Neural cell (in vitro differentiated cells): Measurements from ENCODE around the gene KRT83. TPM values are rescaled to one million over a fixed set of nuclear protein-coding genes. Genes with fewer than 3 reads are reported as not detected.
"Not testable (repeated sequence)": the region's sequence is repeated elsewhere in the genome, so short reads cannot be mapped to it uniquely, and the experiment has no call there.

Experiments
- H2AFZ ChIP-seq: fragments of 200-600, 300-800 bp; sonication (generic), shearing (Covaris generic); 2 replicates; pipeline ENCODE4 v1.6.0; 2014; ENCODE audit warnings: low read depth, mild to moderate bottlenecking, antibody characterized with exemption, low read length, moderate library complexity
- H3F3A ChIP-seq: fragments of 200-600 bp; shearing (Covaris generic); 2 replicates; pipeline ENCODE4 v1.6.1; 2016; ENCODE audit warnings: mild to moderate bottlenecking, moderate library complexity, mixed read lengths, antibody characterized with exemption, low read length; ENCODE audit not compliant: insufficient read depth, poor library complexity, severe bottlenecking
- H3K27ac ChIP-seq: fragments of 200-600, 300-800 bp; sonication (generic), shearing (Covaris generic); 2 replicates; pipeline ENCODE4 v1.5.1; 2014; ENCODE audit warnings: mild to moderate bottlenecking, low read length, moderate library complexity
- H3K27me3 ChIP-seq: fragments of 300-800, 200-600 bp; sonication (generic), shearing (Covaris generic); 2 replicates; pipeline ENCODE4 v1.6.0; 2014; ENCODE audit warnings: mild to moderate bottlenecking, low read depth, low read length, moderate library complexity; ENCODE audit not compliant: insufficient read depth
- H3K36me3 ChIP-seq: fragments of 300-800, 200-600 bp; sonication (generic), shearing (Covaris generic); 2 replicates; pipeline ENCODE4 v1.5.1; 2014; ENCODE audit warnings: mild to moderate bottlenecking, antibody characterized with exemption, low read length, moderate library complexity; ENCODE audit not compliant: insufficient read depth
- H3K4me2 ChIP-seq: fragments of 300-800, 200-600 bp; sonication (generic), shearing (Covaris generic); 2 replicates; pipeline ENCODE4 v1.6.0; 2014; ENCODE audit warnings: mild to moderate bottlenecking, low read length
- H3K4me3 ChIP-seq: fragments of 300-800, 200-600 bp; sonication (generic), shearing (Covaris generic); 2 replicates; pipeline ENCODE4 v1.5.1; 2014; ENCODE audit warnings: mild to moderate bottlenecking, low read length, moderate library complexity
- H3K79me2 ChIP-seq: fragments of 200-600 bp; shearing (Covaris generic); replicated peaks from 2 replicates; pipeline ENCODE4 v1.6.0; 2014; ENCODE audit warnings: mild to moderate bottlenecking, low read length, moderate library complexity; ENCODE audit not compliant: insufficient read depth
- H3K9ac ChIP-seq: fragments of 300-800, 200-600 bp; sonication (generic), shearing (Covaris generic); 2 replicates; pipeline ENCODE4 v1.6.1; 2016; ENCODE audit warnings: mild to moderate bottlenecking, low read length, mixed read lengths
- H3K9me2 ChIP-seq: fragments of 200-600 bp; shearing (Covaris generic); 2 replicates; pipeline ENCODE4 v1.6.1; 2016; ENCODE audit warnings: mild to moderate bottlenecking, low read length, mixed read lengths; ENCODE audit not compliant: insufficient read depth
- H3K9me3 ChIP-seq: fragments of 200-600, 300-800 bp; sonication (generic), shearing (Covaris generic); 2 replicates; pipeline ENCODE4 v1.6.1; 2016; ENCODE audit warnings: mild to moderate bottlenecking, mixed run types, low read length, moderate library complexity, mixed read lengths
- H4K20me1 ChIP-seq: fragments of 200-600 bp; shearing (Covaris generic); 2 replicates; pipeline ENCODE4 v1.6.1; 2016; ENCODE audit warnings: mild to moderate bottlenecking, mixed run types; ENCODE audit not compliant: insufficient read depth
- CTCF ChIP-seq: fragments of 450-650 bp; IDR thresholded peaks from 2 replicates; pipeline ENCODE4 v1.5.1; 2014; ENCODE audit warnings: antibody characterized with exemption, mild to moderate bottlenecking, moderate library complexity; ENCODE audit not compliant: poor library complexity, severe bottlenecking
- EP300 ChIP-seq: fragments of 450-650 bp; conservative IDR thresholded peaks from 2 replicates; pipeline ENCODE4 v1.6.1; 2014; ENCODE audit warnings: antibody characterized with exemption, mild to moderate bottlenecking, moderate library complexity; ENCODE audit not compliant: poor library complexity, severe bottlenecking
- EZH2 ChIP-seq: fragments of 200-600, 300-800 bp; shearing (Covaris generic), sonication (generic); IDR thresholded peaks from 2 replicates; pipeline ENCODE4 v1.6.1; 2014; ENCODE audit warnings: antibody characterized with exemption, low read length, borderline replicate concordance, mild to moderate bottlenecking; ENCODE audit not compliant: insufficient read depth, poor library complexity, severe bottlenecking
- MXI1 ChIP-seq: fragments of 450-650 bp; conservative IDR thresholded peaks from 2 replicates; pipeline ENCODE4 v1.6.1; 2014; ENCODE audit warnings: antibody characterized with exemption, mild to moderate bottlenecking; ENCODE audit not compliant: poor library complexity, severe bottlenecking
- POLR2AphosphoS5 ChIP-seq: IDR thresholded peaks from 2 replicates; pipeline ENCODE4 v1.6.1; 2012
- RAD21 ChIP-seq: fragments of 450-650 bp; conservative IDR thresholded peaks from 2 replicates; pipeline ENCODE4 v1.6.1; 2014; ENCODE audit warnings: antibody characterized with exemption, mild to moderate bottlenecking, moderate library complexity
- REST ChIP-seq: IDR thresholded peaks from 2 replicates; pipeline ENCODE4 v1.6.1; 2012; ENCODE audit warnings: borderline replicate concordance
- SMC3 ChIP-seq: fragments of 450-650 bp; conservative IDR thresholded peaks from 2 replicates; pipeline ENCODE4 v1.6.1; 2014; ENCODE audit warnings: antibody characterized with exemption, mild to moderate bottlenecking, moderate library complexity; ENCODE audit not compliant: poor library complexity
- TAF1 ChIP-seq: IDR thresholded peaks from 2 replicates; pipeline ENCODE4 v1.6.1; 2012; ENCODE audit warnings: low read depth
- polyA plus RNA-seq: library from polyadenylated mRNA; depleted of rRNA; stranded (reverse); fragments of >200 nt; gene quantifications from 2 replicates; pipeline ENCODE4 v1.2.3, GENCODE V29; 2014

KRT83 gene
- polyA plus RNA-seq, 1 donor from 2014 or later = not detected

GRCh38 chr12:52316290-52316689 is 4.9 kb downstream of the KRT83 start:
- Histone ChIP-seq H2AFZ (no peak overlapping the region), H3K9me2 (no peaks in the 10 kb centered on the region), H3K4me3 (no peak overlapping the region), H4K20me1 (no peaks in the 10 kb centered on the region), H3K9me3 (no peaks in the 10 kb centered on the region), H3K36me3 (no peaks in the 10 kb centered on the region), H3K4me2 (no peak overlapping the region), H3K79me2 (no peaks in the 10 kb centered on the region), H3F3A (no peaks in the 10 kb centered on the region), H3K9ac (no peak overlapping the region), H3K27me3 (no peaks in the 10 kb centered on the region), H3K27ac (no peak overlapping the region)
- TF ChIP-seq RAD21 = no peak
- TF ChIP-seq MXI1 = no peak
- no peak for TF ChIP-seq CTCF
- no peak for TF ChIP-seq REST
- no peak for TF ChIP-seq SMC3
- TF ChIP-seq POLR2AphosphoS5 = no peak
- TF ChIP-seq TAF1 = no peak
- TF ChIP-seq EP300 = no peak
- TF ChIP-seq EZH2 = no peak

- H3K9ac ChIP-seq, H3K4me2 ChIP-seq, H3K27me3 ChIP-seq, H3K36me3 ChIP-seq, H2AFZ ChIP-seq, H3K27ac ChIP-seq, H3F3A ChIP-seq, H3K9me2 ChIP-seq, H4K20me1 ChIP-seq, H3K9me3 ChIP-seq, H3K4me3 ChIP-seq, H3K79me2 ChIP-seq: not testable (repeated sequence)
Observed at GRCh38 chr12:52315721-52316120, 5.5 kb downstream of the KRT83 start.

GRCh38 chr12:52314511-52314910 is 6.7 kb downstream of the KRT83 start:
- H3K4me3 ChIP-seq = no peak overlapping the region

More at GRCh38 chr12:52314511-52314910, 6.7 kb downstream of the KRT83 start:
- Histone ChIP-seq H3F3A (no peaks in the 10 kb centered on the region), H3K9me3 (no peaks in the 10 kb centered on the region), H3K9me2 (no peaks in the 10 kb centered on the region), H3K9ac (no peak overlapping the region), H2AFZ (no peak overlapping the region), H3K4me2 (no peak overlapping the region), H3K79me2 (no peaks in the 10 kb centered on the region), H3K27me3 (peaks cover 8% of the 10 kb centered on the region), H3K36me3 (no peaks in the 10 kb centered on the region), H3K27ac (no peak overlapping the region), H4K20me1 (no peaks in the 10 kb centered on the region)
- TF ChIP-seq EZH2 = no peak
- no peak for TF ChIP-seq CTCF
- no peak for TF ChIP-seq POLR2AphosphoS5
- no peak for TF ChIP-seq RAD21
- TF ChIP-seq REST = no peak
- TF ChIP-seq SMC3 = no peak
- no peak for TF ChIP-seq TAF1
- TF ChIP-seq MXI1 = no peak
- TF ChIP-seq EP300 = no peak
